Measurements from ENCODE around the gene DIPK1B.

DIPK1B gene

GRCh38 chr9:136723989-136724388 is 11.6 kb downstream of the DIPK1B start:
- Histone ChIP-seq H3K4me3 (ENCODE audit: low read length) (no peak overlapping the region), H3K27me3 (ENCODE audit: control insufficient read depth, low read length) (no peaks in the 10 kb centered on the region), H3F3A (ENCODE audit: control insufficient read depth, insufficient read depth) (peaks cover 54% of the 10 kb centered on the region), H3K4me2 (ENCODE audit: low read length) (no peak overlapping the region), H3K79me2 (ENCODE audit: control insufficient read depth, low read length) (peaks cover 39% of the 10 kb centered on the region), H3K36me3 (ENCODE audit: control insufficient read depth, low read length) (peaks cover 63% of the 10 kb centered on the region), H3K9me3 (ENCODE audit: control insufficient read depth, insufficient read depth, low read length) (no peaks in the 10 kb centered on the region), H3K4me1 (ENCODE audit: control insufficient read depth, low read length) (peaks cover 33% of the 10 kb centered on the region), H3K27ac (ENCODE audit: low read depth, low read length) (no peak overlapping the region), H3K9me2 (replicated peaks; ENCODE audit: control insufficient read depth, low read length) (no peaks in the 10 kb centered on the region), H4K20me1 (ENCODE audit: control insufficient read depth, insufficient read depth, low read depth, low read length) (peaks cover 24% of the 10 kb centered on the region)
- TF ChIP-seq CTCF (IDR thresholded peaks at IDR 0.05; ENCODE audit: low read depth, low read length, poor library complexity, severe bottlenecking): no peak
- TF ChIP-seq EZH2phosphoT487 (IDR thresholded peaks at IDR 0.05; ENCODE audit: borderline replicate concordance, low read length): no peak

- Histone ChIP-seq H3K9me3 (ENCODE audit: control insufficient read depth, insufficient read depth, low read length) (no peaks in the 10 kb centered on the region), H4K20me1 (ENCODE audit: control insufficient read depth, insufficient read depth, low read depth, low read length) (peaks cover 24% of the 10 kb centered on the region), H3K4me2 (ENCODE audit: low read length) (no peak overlapping the region), H3K27ac (ENCODE audit: low read depth, low read length) (no peak overlapping the region), H3K4me3 (ENCODE audit: low read length) (no peak overlapping the region), H3K79me2 (ENCODE audit: control insufficient read depth, low read length) (peaks cover 47% of the 10 kb centered on the region), H3K27me3 (ENCODE audit: control insufficient read depth, low read length) (no peaks in the 10 kb centered on the region), H3K36me3 (ENCODE audit: control insufficient read depth, low read length) (peaks cover 63% of the 10 kb centered on the region), H3K9me2 (replicated peaks; ENCODE audit: control insufficient read depth, low read length) (no peaks in the 10 kb centered on the region), H3F3A (ENCODE audit: control insufficient read depth, insufficient read depth) (peaks cover 54% of the 10 kb centered on the region), H3K4me1 (ENCODE audit: control insufficient read depth, low read length) (peaks cover 33% of the 10 kb centered on the region)
- no peak for TF ChIP-seq EZH2phosphoT487 (IDR thresholded peaks at IDR 0.05; ENCODE audit: borderline replicate concordance, low read length)
- TF ChIP-seq CTCF (IDR thresholded peaks at IDR 0.05; ENCODE audit: low read depth, low read length, poor library complexity, severe bottlenecking): no peak
Observed at GRCh38 chr9:136724772-136725171, 12.4 kb downstream of the DIPK1B start.

DNA sequence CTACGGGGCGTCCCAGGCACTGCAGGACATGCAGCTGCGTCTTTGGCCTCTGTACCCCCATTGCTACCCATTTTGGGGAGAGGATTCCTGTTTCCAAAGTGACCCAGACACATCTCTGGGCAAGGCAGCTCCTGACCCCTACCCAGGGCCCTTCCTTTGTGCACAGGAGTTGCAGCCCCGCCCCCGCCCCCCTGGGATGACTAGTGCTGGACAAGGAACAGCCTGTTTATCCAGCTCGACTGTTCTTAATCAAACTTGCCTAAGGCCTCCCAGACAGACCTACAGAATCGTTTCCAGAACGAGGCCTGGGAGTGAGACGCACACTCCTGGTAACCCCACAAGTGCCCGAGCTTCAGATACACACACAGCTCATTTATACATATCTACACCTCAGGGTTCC is 13.2 kb downstream of the DIPK1B start:
- Histone ChIP-seq H3K4me1 (ENCODE audit: control insufficient read depth, low read length) (peaks cover 32% of the 10 kb centered on the region), H3K27ac (ENCODE audit: low read depth, low read length) (no peak overlapping the region)

More for the DNA sequence above, 13.2 kb downstream of the DIPK1B start:
- no peak for TF ChIP-seq CTCF (IDR thresholded peaks at IDR 0.05; ENCODE audit: low read depth, low read length, poor library complexity, severe bottlenecking)
- TF ChIP-seq EZH2phosphoT487 (IDR thresholded peaks at IDR 0.05; ENCODE audit: borderline replicate concordance, low read length): no peak
- Histone ChIP-seq H3F3A (ENCODE audit: control insufficient read depth, insufficient read depth) (peaks cover 52% of the 10 kb centered on the region), H3K4me3 (ENCODE audit: low read length) (peak overlapping the region; percentile 97), H3K27me3 (ENCODE audit: control insufficient read depth, low read length) (no peaks in the 10 kb centered on the region), H3K79me2 (ENCODE audit: control insufficient read depth, low read length) (peaks cover 55% of the 10 kb centered on the region), H3K9me2 (replicated peaks; ENCODE audit: control insufficient read depth, low read length) (no peaks in the 10 kb centered on the region), H3K9me3 (ENCODE audit: control insufficient read depth, insufficient read depth, low read length) (no peaks in the 10 kb centered on the region), H4K20me1 (ENCODE audit: control insufficient read depth, insufficient read depth, low read depth, low read length) (peaks cover 24% of the 10 kb centered on the region), H3K4me2 (ENCODE audit: low read length) (peak overlapping the region; percentile 83), H3K36me3 (ENCODE audit: control insufficient read depth, low read length) (peaks cover 64% of the 10 kb centered on the region)
